HG03064 (cell line): ENCODE measurements around the gene TMX4.
"Not testable (repeated sequence)": the region's sequence is repeated elsewhere in the genome, so short reads cannot be mapped to it uniquely, and the experiment has no call there.

ENCODE experiments used
- ATAC-seq: cut with Tn5 transposase; IDR thresholded peaks from one replicate; pipeline ENCODE4 v1.9.1; 2021; ENCODE audit warnings: low read depth; ENCODE audit not compliant: unreplicated experiment

Gene TMX4

DNA sequence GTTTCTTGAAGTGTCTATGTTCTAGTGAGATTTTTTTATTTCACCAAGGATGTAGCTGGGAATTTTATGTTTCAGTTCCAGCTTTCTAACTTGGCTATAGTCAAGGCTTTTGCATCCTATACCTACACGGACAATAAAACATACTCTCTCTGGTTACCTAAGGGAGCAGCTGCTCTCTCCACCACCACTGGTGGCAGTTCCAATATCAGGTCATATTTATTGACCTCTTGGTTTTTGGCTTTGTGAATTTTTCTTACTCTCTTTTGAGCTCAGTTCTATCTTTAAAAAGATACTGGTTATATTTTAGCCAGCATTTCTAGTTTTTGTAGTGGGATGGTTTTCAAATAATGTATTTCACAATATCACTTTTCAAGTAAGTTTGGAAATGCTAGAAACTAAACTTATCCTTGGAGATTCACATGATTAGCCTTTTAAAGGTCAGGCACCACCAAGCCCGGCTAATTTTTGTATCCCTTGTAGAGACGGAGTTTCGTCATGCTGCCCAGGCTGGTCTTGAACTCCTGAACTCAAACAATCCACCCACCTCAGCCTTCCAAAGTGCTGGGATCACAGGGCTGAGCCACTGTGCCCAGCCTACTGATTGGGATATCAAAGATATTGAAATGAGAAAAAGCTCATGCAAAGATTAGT, 44.7 kb downstream of the TMX4 start:
- no peak for ATAC-seq

DNA sequence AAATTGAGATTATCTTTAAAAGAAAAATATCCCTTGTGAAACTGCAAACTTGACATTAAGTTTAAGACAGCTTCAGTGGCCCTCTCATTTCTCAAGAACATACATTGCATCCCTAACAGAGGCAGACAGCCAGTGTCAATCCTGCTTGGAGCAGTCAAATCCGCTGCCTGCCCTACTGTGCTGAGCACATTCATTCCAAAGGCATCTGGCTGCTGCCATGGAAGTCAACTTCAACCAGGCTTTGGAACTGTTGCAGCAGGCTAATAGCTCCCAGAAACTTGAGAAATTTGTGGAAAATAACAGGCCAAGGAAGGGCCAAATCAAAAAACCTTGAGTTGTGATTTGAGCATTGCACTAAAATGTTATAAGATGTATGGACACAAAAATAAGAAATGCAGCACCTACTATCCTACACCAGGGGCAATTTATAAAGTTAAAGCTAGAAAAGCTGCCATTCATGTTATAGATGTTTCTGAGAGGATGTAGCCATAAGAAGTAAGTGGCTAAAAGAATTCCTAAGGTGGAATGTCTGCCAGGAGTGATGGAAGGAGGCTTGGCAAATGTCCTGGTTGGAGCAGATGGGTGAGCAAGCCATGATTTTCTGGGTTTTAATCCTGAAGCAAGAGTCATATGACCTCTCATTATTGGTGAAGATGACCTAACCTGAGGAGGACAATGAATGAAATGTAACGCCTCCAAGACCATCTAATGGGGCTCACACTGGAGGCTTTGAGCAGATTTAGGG, 47.9 kb downstream of the TMX4 start:
- ATAC-seq = no peak

DNA sequence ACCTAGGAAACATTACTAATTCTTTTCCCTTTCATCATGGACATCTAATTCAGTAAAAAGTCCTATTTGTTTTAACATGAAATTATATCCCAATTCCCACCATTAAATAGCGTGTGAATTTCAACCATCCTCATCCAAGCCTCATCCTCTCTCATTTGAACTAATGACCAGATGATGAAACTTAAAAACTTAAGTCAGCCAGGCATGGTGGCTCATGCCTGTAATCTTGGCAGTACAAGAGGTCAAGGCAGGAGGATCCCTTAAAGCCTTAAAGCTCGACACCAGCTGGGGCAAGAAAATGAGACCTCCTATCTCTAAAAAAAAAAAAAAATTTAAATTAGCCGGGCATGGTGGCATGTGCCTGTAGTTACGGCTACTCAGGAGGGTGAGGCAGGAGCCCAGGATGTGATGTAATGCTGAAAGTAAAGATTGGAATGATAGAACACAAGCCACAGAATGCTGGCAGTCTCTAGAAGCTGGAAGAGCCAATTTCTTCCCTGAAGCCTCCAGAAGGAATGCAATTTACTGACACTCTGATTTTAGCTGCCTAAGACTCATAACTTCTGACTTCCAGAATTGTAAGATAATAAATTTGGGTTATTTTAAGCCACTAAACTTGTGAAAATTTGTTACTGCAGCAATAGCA, 52.2 kb downstream of the TMX4 start:
- no peak for ATAC-seq

DNA sequence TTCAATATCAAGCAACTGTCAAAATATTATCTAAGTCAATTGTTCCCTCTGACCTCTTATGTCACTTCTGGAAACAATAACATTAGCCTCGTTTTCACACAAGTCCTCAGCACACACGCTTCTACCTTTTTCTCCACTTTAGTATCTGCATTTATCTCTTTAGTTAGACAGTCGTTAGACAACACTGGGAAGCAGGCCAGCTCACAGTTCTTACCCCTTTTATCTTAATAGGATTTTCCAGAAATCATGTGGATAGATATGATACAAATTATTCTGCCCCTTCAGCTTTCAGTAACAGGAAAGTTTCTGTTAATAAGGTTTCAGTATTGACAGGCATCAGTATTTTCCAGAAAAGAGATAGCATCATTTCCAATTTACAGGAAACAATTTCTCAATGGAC, 53.4 kb downstream of the TMX4 start:
- ATAC-seq = no peak

DNA sequence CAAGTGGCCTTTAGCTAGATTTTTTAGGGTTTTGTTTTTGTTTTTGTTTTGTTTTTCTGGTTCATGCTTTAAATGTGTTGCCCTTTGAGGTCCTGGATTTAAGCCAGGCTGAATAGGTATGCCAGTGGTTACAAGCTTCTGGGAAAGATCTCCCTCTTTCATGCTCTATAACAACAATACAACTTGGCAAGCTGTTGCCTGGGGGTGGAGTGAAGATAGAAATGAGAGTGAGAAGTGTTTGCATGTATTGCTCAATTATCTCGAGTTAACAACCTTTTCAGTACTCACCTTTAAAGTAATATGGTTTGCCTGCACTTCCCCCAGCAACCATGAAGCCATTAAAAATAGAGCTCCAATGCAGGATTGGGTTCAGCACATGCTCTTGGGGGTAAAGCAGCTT, 60.1 kb downstream of the TMX4 start:
- no peak for ATAC-seq

DNA sequence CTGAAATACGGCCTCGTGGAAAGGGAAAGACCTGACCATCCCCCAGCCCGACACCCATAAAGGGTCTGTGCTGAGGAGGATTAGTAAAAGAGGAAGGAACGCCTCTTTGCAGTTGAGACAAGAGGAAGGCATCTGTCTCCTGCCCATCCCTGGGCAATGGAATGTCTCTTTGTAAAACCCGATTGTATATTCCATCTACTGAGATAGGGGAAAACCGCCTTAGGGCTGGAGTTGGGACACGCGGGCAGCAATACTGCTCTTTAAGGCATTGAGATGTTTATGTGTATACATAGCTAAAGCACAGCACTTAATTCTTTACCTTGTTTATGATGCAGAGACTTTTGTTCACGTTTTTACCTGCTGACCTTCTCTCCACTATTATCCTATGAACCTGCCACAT, 63.0 kb downstream of the TMX4 start:
- not testable (repeated sequence) for ATAC-seq

DNA sequence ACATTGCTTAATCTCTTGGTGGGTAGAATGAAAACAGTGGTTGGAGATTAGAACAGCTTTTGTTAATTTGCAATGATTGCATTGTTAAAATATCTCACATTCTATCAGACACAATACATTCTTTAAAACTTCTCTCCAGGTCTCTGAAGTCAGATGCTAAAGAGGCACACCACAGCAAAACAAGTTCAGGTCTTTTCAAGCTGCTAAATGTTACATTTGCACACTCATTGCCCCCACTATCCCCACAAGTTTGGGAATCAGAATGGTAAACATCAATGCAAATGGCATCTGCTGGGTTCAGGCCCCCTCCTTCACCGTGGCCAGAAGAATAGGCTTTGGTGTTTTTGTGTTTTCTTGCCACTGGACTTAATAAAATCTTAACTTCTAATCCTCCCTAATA, 69.2 kb downstream of the TMX4 start:
- ATAC-seq = no peak

DNA sequence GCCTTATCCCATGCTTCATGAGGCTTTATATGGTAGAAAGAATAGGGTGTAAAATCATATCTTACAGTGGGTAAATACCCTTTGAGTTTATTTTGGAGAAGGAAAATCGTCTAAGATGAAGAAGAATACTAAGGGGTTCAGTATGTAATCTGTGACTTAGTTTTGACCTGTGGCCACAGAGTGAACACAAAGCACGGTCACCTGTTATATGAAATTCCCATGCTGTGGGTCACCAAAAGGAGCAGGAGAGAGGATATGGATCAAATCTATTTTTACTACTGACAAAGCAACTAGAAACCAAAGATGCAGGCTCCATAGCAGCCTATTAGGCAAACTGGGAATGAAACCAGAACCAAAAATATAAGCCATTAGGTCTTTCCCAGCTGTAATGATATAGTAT, 75.7 kb downstream of the TMX4 start:
- ATAC-seq = no peak

DNA sequence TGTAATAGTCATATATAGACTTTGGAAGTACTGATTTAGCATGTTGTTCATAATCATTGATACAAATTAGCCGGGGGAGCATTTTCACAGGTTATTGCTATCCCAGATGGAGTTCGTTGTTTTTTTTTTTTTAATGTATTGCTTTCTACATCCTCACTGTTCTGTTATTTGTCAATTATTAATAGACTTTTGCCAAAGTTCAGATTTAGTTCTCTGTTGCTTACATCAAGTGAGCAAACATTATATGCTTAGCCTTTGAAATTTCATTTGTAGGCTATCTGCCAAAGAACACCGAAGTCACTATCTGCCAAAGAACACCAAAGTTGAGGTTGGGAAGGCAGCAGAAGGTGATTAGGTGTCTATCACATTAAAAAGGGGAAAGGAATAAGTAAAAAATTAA, 79.2 kb downstream of the TMX4 start, which contains the start of gene HAO1:
TSS of gene HAO1 (minus strand) at position 118 of the 400 bp plus-strand sequence. CDS start at position 82, 36 bp downstream.
- ATAC-seq = no peak

DNA sequence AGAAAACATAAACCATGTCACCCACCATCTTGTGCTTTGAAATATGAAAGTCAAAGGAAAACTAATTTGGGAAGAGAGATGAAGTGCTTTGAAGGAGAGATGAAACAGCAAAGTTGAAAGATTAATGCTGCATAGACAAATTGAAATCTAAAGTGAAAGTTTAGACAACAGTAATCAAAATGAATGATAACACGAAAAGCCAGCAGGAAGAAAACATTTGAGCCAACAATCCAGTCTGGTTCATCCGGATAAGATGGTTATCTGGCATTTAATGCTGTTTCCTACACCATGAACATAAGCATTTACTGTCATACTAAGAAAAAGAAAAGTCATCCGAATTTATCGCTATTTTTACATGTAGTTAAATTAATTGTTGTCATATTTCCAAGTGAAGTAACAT, 79.9 kb downstream of the TMX4 start:
- no peak for ATAC-seq

DNA sequence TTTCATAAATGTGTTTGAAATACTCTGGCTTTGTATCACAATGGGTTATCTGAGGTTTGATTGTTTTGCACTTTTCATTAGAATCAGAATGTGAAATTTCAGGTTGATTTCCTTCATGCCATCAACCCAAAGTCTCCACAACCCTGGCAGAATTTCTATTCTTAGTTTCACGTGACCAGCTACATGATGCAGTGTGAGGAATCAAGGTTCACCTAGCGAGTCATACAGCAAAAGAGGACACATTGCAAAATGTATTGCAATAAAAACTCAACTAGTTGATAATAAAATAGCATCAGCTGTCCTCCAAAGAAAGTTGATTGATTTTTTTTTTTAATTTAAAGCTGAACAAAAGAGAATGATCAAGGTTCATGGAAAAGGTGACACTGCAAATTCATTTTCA, 81.5 kb downstream of the TMX4 start:
- no peak for ATAC-seq

DNA sequence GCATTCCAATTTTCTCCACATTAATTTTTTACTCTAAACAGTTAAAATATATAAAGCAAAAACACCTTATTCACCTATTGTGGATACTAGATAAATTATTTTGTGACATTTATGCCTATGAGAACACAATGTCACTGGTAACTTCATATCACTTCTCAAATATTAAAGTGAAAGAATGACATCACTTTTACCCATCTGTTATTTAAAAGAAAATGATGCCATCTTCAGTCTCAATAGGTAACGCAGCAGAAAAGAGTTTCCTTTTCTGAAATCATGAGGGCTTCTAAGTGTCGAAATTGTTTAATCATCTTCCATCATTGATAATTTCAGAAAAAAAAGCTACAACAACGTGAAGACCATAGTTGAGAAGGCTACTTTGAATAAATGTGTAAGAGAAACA, 82.2 kb downstream of the TMX4 start:
- ATAC-seq = no peak

DNA sequence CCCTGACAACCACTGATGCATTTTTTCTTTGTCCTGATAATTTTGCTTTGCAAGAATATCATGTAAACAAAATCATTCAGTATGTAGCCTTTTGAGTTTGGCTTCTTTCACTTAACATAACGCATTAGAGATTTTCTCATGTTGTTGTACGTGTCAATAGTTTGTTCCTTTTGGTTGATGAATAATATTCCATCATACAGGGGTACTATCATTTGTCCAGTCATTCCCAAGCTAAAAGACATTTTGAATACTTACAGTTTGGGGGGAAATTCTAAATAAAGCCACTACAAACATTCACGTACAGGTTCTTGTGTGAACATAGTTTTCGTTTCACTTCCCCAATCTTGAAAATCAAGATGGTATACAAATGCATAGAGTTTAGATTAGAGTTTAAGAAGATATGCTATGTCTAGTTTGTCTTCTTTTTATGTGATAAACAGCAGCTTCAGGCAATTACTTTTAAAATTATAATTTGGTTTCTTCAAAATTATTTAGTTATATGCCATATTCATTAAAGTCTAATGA, 84.5 kb downstream of the TMX4 start:
- ATAC-seq = no peak

DNA sequence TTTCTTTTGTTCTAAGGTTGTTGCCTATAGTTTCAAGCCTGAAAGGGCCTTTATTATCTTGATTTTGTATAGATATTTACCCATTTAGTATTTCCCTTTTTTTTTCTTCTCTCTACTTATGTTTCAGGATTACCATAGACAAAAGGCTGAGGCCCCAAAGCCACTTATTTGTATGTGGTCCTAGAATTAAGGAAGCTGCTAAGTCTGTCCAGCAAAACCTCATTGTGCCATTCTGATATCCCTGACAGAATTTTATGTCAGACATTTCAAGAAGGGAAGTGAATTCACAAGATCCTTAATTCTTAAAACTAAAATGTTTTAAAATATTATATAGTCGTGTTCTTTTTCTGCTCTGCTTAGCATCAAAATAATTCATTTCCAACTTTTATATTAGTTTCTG, 86.2 kb downstream of the TMX4 start:
- no peak for ATAC-seq

DNA sequence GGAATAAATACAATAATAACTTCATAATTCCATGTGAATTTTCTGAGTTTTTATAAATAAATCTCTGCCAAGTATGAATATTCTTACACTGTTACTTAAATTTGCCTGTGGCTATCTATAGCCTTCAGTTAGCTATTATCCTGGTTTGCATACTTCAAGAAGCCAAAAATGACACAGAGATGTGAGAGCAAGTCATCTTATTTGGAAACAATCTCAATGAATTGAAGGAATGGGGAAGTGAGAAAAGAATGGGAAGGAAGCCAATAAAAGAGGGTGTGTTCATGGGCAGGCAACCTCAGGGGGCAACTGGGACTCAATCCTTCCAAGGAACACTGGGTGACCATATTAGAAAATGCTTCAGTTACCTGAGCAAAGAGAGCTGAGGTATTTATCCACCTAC, 89.2 kb downstream of the TMX4 start:
- no peak for ATAC-seq
